HCT116 (cell line): ENCODE results near the gene AQP10. TPM values are rescaled to one million over a fixed set of nuclear protein-coding genes. Genes with fewer than 3 reads are reported as not detected.

Experiments
- ATAC-seq: fragments of 200-7000 bp; cut with Tn5 transposase; 2 replicates; pipeline ENCODE4 v1.9.1; 2020; ENCODE audit warnings: mild to moderate bottlenecking, moderate library complexity
- Bru-seq: library from RNA; stranded (reverse); fragments of 400-500 nt; gene quantifications from one replicate; lab custom pipeline; 2021; lab: Mats Ljungman, UMichigan
- BruChase-seq, 2 experiments: library from RNA; stranded (reverse); fragments of 400-500 nt; gene quantifications; one replicate each; lab custom pipeline; 2021; lab: Mats Ljungman, UMichigan
- BruUV-seq: library from RNA; stranded (reverse); fragments of 400-500 nt; replicated peaks from 2 replicates; lab custom pipeline; 2021; lab: Mats Ljungman, UMichigan
- CTCF ChIA-PET: fragments of 300-600 bp; sonication (Branson Sonifier 250); formaldehyde crosslinking; loops from one replicate; lab custom pipeline; 2021; ENCODE audit warnings: antibody characterized with exemption; lab: Charles Lee
- POLR2A ChIA-PET: fragments of 300-600, 350-600 bp; sonication (Branson Sonifier 250); formaldehyde crosslinking; loops from one replicate; lab custom pipeline; 2021; ENCODE audit warnings: antibody characterized with exemption; lab: Charles Lee
- RAD21 ChIA-PET, 2 experiments: fragments of 300-600 bp; sonication (Branson Sonifier 250); formaldehyde crosslinking; loops; one replicate each; lab custom pipeline; 2023; ENCODE audit warnings: low total read pairs in 2 of 2; ENCODE audit not compliant: uncharacterized antibody in 2 of 2, unreplicated experiment in 2 of 2, low non-redundant PET in 1 of 2; lab: Charles Lee
- DNase-seq: peaks from one replicate; pipeline ENCODE4 v3.0.0-alpha.2; 2010; ENCODE audit warnings: low read depth, low spot score
- H2AFZ ChIP-seq: fragments of 200-600 bp; shearing (Covaris generic), sonication (generic); 2 replicates; pipeline ENCODE4 v1.6.1; 2017; ENCODE audit warnings: low read depth, mixed run types, mixed read lengths, antibody characterized with exemption, low read length; ENCODE audit not compliant: poor library complexity, severe bottlenecking
- H3K27ac ChIP-seq: 2 replicates; pipeline ENCODE4 v1.5.1; 2012; ENCODE audit warnings: low read depth, low read length
- H3K27me3 ChIP-seq: fragments of 200-600 bp; sonication (generic); 2 replicates; pipeline ENCODE4 v1.6.1; 2016; ENCODE audit warnings: mixed run types, low read length, mixed read lengths; ENCODE audit not compliant: insufficient read depth
- H3K36me3 ChIP-seq, 2 experiments: fragments of 200-500 bp in 1 of 2; fragments of 200-600 bp in 1 of 2; sonication (Bioruptor generic) in 1 of 2; sonication (generic) in 1 of 2; 2 replicates each; pipeline versions ENCODE4 v1.5.1 to v1.6.1; 2014 to 2016; ENCODE audit warnings: low read length in 2 of 2, inconsistent platforms in 1 of 2, mixed read lengths in 1 of 2, mixed run types in 1 of 2; ENCODE audit not compliant: insufficient read depth in 2 of 2, control insufficient read depth in 1 of 2
- H3K4me1 ChIP-seq, 2 experiments: fragments of 200-600 bp in 1 of 2; sonication (generic) in 1 of 2; 2 replicates each; pipeline versions ENCODE4 v1.5.1 to v1.6.1; 2012 to 2017; ENCODE audit warnings: low read length in 2 of 2, inconsistent platforms in 1 of 2, mild to moderate bottlenecking in 1 of 2, mixed read lengths in 1 of 2, mixed run types in 1 of 2, moderate library complexity in 1 of 2; ENCODE audit not compliant: insufficient read depth in 2 of 2, control insufficient read depth in 1 of 2
- H3K4me2 ChIP-seq: fragments of 200-600 bp; sonication (generic); 2 replicates; pipeline ENCODE4 v1.6.1; 2017; ENCODE audit warnings: mixed run types, low read length, mixed read lengths
- H3K4me3 ChIP-seq, 2 experiments: fragments of 200-600 bp in 1 of 2; sonication (generic) in 1 of 2; replicated peaks in 1 of 2; 2 replicates each; pipeline ENCODE4 v1.5.1; 2011 to 2016; ENCODE audit warnings: low read length in 2 of 2, control low read depth in 1 of 2, low read depth in 1 of 2, mild to moderate bottlenecking in 1 of 2, mixed read lengths in 1 of 2, mixed run types in 1 of 2
- H3K79me2 ChIP-seq: fragments of 200-600 bp; sonication (generic); 2 replicates; pipeline ENCODE4 v1.6.1; 2017; ENCODE audit warnings: mild to moderate bottlenecking, mixed run types, low read length, moderate library complexity, mixed read lengths; ENCODE audit not compliant: insufficient read depth
- H3K9ac ChIP-seq: fragments of 200-600 bp; sonication (generic); 2 replicates; pipeline ENCODE4 v1.6.1; 2016; ENCODE audit warnings: low read length, mixed read lengths
- H3K9me2 ChIP-seq: fragments of 200-600 bp; sonication (generic), shearing (Covaris generic); 2 replicates; pipeline ENCODE4 v1.6.1; 2017; ENCODE audit warnings: mixed run types, mild to moderate bottlenecking, moderate library complexity; ENCODE audit not compliant: insufficient read depth
- H3K9me3 ChIP-seq, 2 experiments: fragments of 200-500 bp in 1 of 2; fragments of 200-600 bp in 1 of 2; sonication (Bioruptor generic) in 1 of 2; sonication (generic) in 1 of 2; 2 replicates each; pipeline ENCODE4 v1.6.1; 2014 to 2017; ENCODE audit warnings: low read length in 2 of 2, mixed read lengths in 2 of 2, inconsistent platforms in 1 of 2, low read depth in 1 of 2, mild to moderate bottlenecking in 1 of 2, mixed run types in 1 of 2, moderate library complexity in 1 of 2; ENCODE audit not compliant: control insufficient read depth in 1 of 2, insufficient read depth in 1 of 2
- H4K20me1 ChIP-seq: fragments of 200-600 bp; sonication (generic), shearing (Covaris generic); 2 replicates; pipeline ENCODE4 v1.6.1; 2017; ENCODE audit warnings: mixed run types, mild to moderate bottlenecking, moderate library complexity; ENCODE audit not compliant: insufficient read depth
- EGR1 ChIP-seq: IDR thresholded peaks from 2 replicates; pipeline ENCODE4 v1.6.1; 2012; ENCODE audit warnings: low read depth
- FOSL1 ChIP-seq: IDR thresholded peaks from 2 replicates; pipeline ENCODE4 v1.6.1; 2012; ENCODE audit warnings: low read depth
- JUND ChIP-seq: IDR thresholded peaks from 2 replicates; pipeline ENCODE4 v1.6.1; 2012
- SP1 ChIP-seq: IDR thresholded peaks from 2 replicates; pipeline ENCODE4 v1.6.1; 2012; ENCODE audit warnings: low read depth
- YY1 ChIP-seq: IDR thresholded peaks from 2 replicates; pipeline ENCODE4 v1.6.1; 2011; ENCODE audit warnings: low read length, low read depth, moderate library complexity, mild to moderate bottlenecking; ENCODE audit not compliant: insufficient replicate concordance; ENCODE audit errors: extremely low read depth
- intact Hi-C: fragments of 100-400 bp; cut with micrococcal nuclease; formaldehyde crosslinking; loops from 2 replicates; pipeline ENCODE4 v1.10.0; 2022
- long read RNA-seq: library from polyadenylated mRNA; unstranded; transcript quantifications from one replicate; pipeline ENCODE4 v2.0.0, GENCODE V29; 2021; ENCODE audit not compliant: unreplicated experiment
- polyA plus RNA-seq: library from polyadenylated mRNA; unstranded; fragments of >200 nt; gene quantifications from 2 replicates; pipeline ENCODE4 v1.2.1, GENCODE V29; 2012; ENCODE audit warnings: missing spikeins
- total RNA-seq: library from RNA; stranded (reverse); gene quantifications from one replicate; pipeline ENCODE4 v1.2.1, GENCODE V29; 2021; ENCODE audit not compliant: unreplicated experiment
- TF ChIP-seq, protein P1 (sequence below), 3 experiments: fragments of 200-600 bp in 1 of 3; sonication (generic) in 1 of 3; IDR thresholded peaks in 2 of 3; conservative IDR thresholded peaks in 1 of 3; 2 replicates each; pipeline ENCODE4 v1.5.1; 2012 to 2017; ENCODE audit warnings: low read depth in 2 of 3, low read length in 2 of 3, antibody characterized with exemption in 1 of 3, borderline replicate concordance in 1 of 3, control low read depth in 1 of 3, mild to moderate bottlenecking in 1 of 3, mixed read lengths in 1 of 3, mixed run types in 1 of 3, moderate library complexity in 1 of 3; ENCODE audit not compliant: insufficient read depth in 1 of 3
- TF ChIP-seq, protein P2 (sequence below): IDR thresholded peaks from 2 replicates; pipeline ENCODE4 v1.6.1; 2012

AQP10 gene, protein sequence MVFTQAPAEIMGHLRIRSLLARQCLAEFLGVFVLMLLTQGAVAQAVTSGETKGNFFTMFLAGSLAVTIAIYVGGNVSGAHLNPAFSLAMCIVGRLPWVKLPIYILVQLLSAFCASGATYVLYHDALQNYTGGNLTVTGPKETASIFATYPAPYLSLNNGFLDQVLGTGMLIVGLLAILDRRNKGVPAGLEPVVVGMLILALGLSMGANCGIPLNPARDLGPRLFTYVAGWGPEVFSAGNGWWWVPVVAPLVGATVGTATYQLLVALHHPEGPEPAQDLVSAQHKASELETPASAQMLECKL
- not detected for total RNA-seq
- polyA plus RNA-seq: 0.07 TPM in 1 of 2 replicates, not detected in the other
- not detected for Bru-seq, nascent RNA
- BruChase-seq, experiment 1, labeled RNA remaining after a 6-hour chase: not detected
- not detected for BruChase-seq, experiment 2, labeled RNA remaining after a 2-hour chase
- long read RNA-seq: 0 reads

DNA sequence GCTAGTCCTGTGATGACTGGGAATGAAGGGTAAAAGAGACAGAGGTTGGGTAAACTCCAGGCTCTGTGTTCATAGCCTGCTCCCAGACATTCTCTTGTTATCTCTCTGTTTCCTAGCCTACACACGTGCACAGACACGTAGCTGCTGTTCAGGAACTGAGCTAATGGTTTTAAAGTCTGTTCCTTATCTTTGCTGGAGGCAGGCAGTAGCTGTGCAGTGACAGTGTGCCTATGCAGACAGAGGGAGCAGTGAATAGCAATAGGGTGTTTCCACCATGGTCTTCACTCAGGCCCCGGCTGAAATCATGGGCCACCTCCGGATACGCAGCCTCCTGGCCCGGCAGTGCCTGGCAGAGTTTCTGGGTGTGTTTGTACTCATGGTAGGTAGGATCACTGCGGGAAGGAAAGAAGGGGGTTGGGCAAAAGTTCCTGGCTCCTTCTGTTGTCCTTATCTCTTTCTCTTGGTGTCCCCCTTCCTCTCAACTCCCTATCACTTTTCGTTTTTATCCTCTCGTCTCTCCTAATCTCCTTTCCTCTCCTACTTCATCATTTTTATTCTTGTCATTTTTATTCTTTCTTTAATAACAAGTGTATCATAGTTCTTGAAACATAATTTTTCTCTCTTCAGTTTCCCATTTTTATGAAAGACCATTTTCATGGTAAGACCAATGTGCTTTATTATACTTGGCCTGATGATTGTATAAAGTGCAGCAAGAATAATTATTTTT is at the start of gene AQP10:
AQP10 (plus strand) TSS at position 212 of the 727 bp plus-strand sequence; CDS start at position 275, 63 bp downstream.
- Histone ChIP-seq H3K9me3 (no peaks in the 10 kb centered on the region), H3K27me3 (peaks cover 6% of the 10 kb centered on the region; the same call in 1 of the 2 replicates), H3K4me3 (no peak within 1 kb of the TSS), H3K4me2 (no peak within 1 kb of the TSS), H4K20me1 (no peaks in the 10 kb centered on the region), H3K4me1 (peaks cover 0 to 15% of the 10 kb centered on the region in 2 experiments; a peak in 2 of 4 replicates), H2AFZ (no peak within 1 kb of the TSS), H3K36me3 (no peaks in the 10 kb centered on the region), H3K79me2 (no peaks in the 10 kb centered on the region), H3K9ac (no peak within 1 kb of the TSS), H3K27ac (no peak within 1 kb of the TSS), H3K9me2 (no peaks in the 10 kb centered on the region)
- intact Hi-C loops: loop anchor here (10.0 kb wide), 1 partner anchor 224 kb away; no protein-coding TSS in a partner anchor
- POLR2A ChIA-PET: no interaction called here
- CTCF ChIA-PET: no interaction called here
- no TSS peak for BruUV-seq
- TF ChIP-seq JUND (no peak), EGR1 (no peak), SP1 (no peak), FOSL1 (no peak), YY1 (no peak)
- TF ChIP-seq, protein P1, sequence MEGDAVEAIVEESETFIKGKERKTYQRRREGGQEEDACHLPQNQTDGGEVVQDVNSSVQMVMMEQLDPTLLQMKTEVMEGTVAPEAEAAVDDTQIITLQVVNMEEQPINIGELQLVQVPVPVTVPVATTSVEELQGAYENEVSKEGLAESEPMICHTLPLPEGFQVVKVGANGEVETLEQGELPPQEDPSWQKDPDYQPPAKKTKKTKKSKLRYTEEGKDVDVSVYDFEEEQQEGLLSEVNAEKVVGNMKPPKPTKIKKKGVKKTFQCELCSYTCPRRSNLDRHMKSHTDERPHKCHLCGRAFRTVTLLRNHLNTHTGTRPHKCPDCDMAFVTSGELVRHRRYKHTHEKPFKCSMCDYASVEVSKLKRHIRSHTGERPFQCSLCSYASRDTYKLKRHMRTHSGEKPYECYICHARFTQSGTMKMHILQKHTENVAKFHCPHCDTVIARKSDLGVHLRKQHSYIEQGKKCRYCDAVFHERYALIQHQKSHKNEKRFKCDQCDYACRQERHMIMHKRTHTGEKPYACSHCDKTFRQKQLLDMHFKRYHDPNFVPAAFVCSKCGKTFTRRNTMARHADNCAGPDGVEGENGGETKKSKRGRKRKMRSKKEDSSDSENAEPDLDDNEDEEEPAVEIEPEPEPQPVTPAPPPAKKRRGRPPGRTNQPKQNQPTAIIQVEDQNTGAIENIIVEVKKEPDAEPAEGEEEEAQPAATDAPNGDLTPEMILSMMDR (IDR thresholded peaks at IDR 0.05 in 2 of 3, conservative IDR thresholded peaks at IDR 0.05 in 1 of 3; ENCODE audit: borderline replicate concordance in 1 of 3, insufficient read depth in 1 of 3, low read depth in 2 of 3, low read length in 2 of 3): no peak
- TF ChIP-seq, protein P2, sequence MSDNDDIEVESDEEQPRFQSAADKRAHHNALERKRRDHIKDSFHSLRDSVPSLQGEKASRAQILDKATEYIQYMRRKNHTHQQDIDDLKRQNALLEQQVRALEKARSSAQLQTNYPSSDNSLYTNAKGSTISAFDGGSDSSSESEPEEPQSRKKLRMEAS: no peak
- ATAC-seq (no peak), DNase-seq (no peak)
- RAD21 ChIA-PET: no interaction called here
